Natural killer cell treated with Interleukin-12 subunit alpha and Interleukin-12 subunit beta and Interleukin-15 and Interleukin-18, amount 100 ng/mL, for 72 hours (primary cell): ENCODE measurements around the gene DPYD. TPM values are rescaled to one million over a fixed set of nuclear protein-coding genes. Genes with fewer than 3 reads are reported as not detected.

Experiments
- ATAC-seq, 2 donors: fragments of 150-1000 bp; cut with Tn5 transposase in 1 of 2; sonication (Bioruptor Pico), chemical (Tn5 transposase) in 1 of 2; 2 replicates each; pipeline ENCODE4 v1.10.0; 2021
- DNase-seq: peaks from one replicate; pipeline ENCODE4 v3.0.0; 2022; ENCODE audit warnings: low spot score
- H3K27ac Mint-ChIP-seq, 2 donors: 1 replicate in 1 of 2; 2 replicates in 1 of 2; pipeline ENCODE4 v1.8.0; 2022; ENCODE audit warnings: mixed read lengths in 2 of 2, mild to moderate bottlenecking in 1 of 2, moderate library complexity in 1 of 2
- H3K27me3 Mint-ChIP-seq, 2 donors: 1 replicate in 1 of 2; 2 replicates in 1 of 2; pipeline ENCODE4 v1.8.0; 2022; ENCODE audit warnings: mixed read lengths in 2 of 2
- H3K36me3 Mint-ChIP-seq: one replicate; pipeline ENCODE4 v1.8.0; 2022; ENCODE audit warnings: mixed read lengths
- H3K4me1 Mint-ChIP-seq, 2 donors: 1 replicate in 1 of 2; 2 replicates in 1 of 2; pipeline ENCODE4 v1.8.0; 2022; ENCODE audit warnings: low read depth in 2 of 2, mixed read lengths in 2 of 2, mild to moderate bottlenecking in 1 of 2
- H3K4me3 Mint-ChIP-seq: one replicate; pipeline ENCODE4 v1.8.0; 2022; ENCODE audit warnings: mixed read lengths
- H3K9me3 Mint-ChIP-seq: 2 replicates; pipeline ENCODE4 v1.8.0; 2022; ENCODE audit warnings: mixed read lengths
- total RNA-seq, 2 donors: library from RNA; stranded (reverse); gene quantifications; one replicate each; pipeline ENCODE4 v1.2.3, GENCODE V29; 2022

The DPYD gene
- total RNA-seq, 2 donors from 2014 or later: 33.9 to 34.8 TPM

DNA sequence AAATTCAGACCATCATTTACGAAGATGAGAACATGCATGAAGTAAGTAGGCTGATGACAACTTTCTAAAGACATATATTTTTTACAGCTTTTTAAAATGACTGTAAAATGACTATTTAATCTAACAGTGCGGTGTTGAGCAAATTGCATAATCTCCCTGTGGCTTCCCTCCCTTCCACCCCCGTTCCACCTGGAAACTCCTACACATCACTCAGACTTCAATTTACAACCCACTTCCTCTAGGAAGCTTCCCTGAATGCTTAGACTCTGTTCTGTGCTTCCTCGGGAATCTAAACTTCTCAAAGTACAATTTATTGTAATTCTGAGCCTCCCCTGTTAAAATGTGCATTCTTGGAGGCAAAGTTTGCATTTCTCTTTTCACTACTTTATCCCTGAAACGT lies 354.9 kb downstream of the DPYD start:
- ATAC-seq: no peak
- Mint-ChIP-seq H3K27ac (no peak overlapping the region), H3K27me3 (no peaks in the 10 kb centered on the region), H3K4me3 (no peak overlapping the region), H3K9me3 (no peaks in the 10 kb centered on the region), H3K36me3 (peaks cover 2% of the 10 kb centered on the region), H3K4me1 (peaks cover 0 to under 1% of the 10 kb centered on the region in 2 donors)
- DNase-seq: no peak

GRCh38 chr1:97563926-97564325 lies 356.9 kb downstream of the DPYD start:
- no peak overlapping the region for H3K4me3 Mint-ChIP-seq
- peaks cover 4 to 6% of the 10 kb centered on the region in 2 donors for H3K4me1 Mint-ChIP-seq

GRCh38 chr1:97562081-97562480 lies 358.8 kb downstream of the DPYD start:
- Mint-ChIP-seq H3K4me1 (peaks cover 4 to 6% of the 10 kb centered on the region in 2 donors), H3K36me3 (no peaks in the 10 kb centered on the region), H3K4me3 (no peak overlapping the region), H3K27me3 (no peaks in the 10 kb centered on the region), H3K9me3 (no peaks in the 10 kb centered on the region), H3K27ac (no peak overlapping the region)
- ATAC-seq (no peak), DNase-seq (no peak)

More at GRCh38 chr1:97563926-97564325, 356.9 kb downstream of the DPYD start:
- no peak for ATAC-seq
- no peak for DNase-seq
- Mint-ChIP-seq H3K9me3 (no peaks in the 10 kb centered on the region), H3K36me3 (no peaks in the 10 kb centered on the region), H3K27ac (no peak overlapping the region), H3K27me3 (no peaks in the 10 kb centered on the region)

GRCh38 chr1:97560714-97561113 lies 360.1 kb downstream of the DPYD start:
- no peaks in the 10 kb centered on the region for H3K27me3 Mint-ChIP-seq
- H3K9me3 Mint-ChIP-seq: no peaks in the 10 kb centered on the region
- H3K4me1 Mint-ChIP-seq: peaks cover 4 to 6% of the 10 kb centered on the region in 2 donors
- no peak overlapping the region for H3K4me3 Mint-ChIP-seq
- DNase-seq: no peak
- ATAC-seq: no peak
- H3K27ac Mint-ChIP-seq: no peak overlapping the region
- no peaks in the 10 kb centered on the region for H3K36me3 Mint-ChIP-seq

GRCh38 chr1:97553971-97554370 lies 366.9 kb downstream of the DPYD start:
- no peak for DNase-seq
- Mint-ChIP-seq H3K36me3 (no peaks in the 10 kb centered on the region), H3K4me3 (no peak overlapping the region), H3K9me3 (no peaks in the 10 kb centered on the region), H3K27me3 (no peaks in the 10 kb centered on the region), H3K4me1 (no peaks in the 10 kb centered on the region), H3K27ac (no peak overlapping the region)
- ATAC-seq: no peak

- Mint-ChIP-seq H3K27ac (no peak overlapping the region), H3K27me3 (no peaks in the 10 kb centered on the region), H3K36me3 (no peaks in the 10 kb centered on the region), H3K4me1 (no peaks in the 10 kb centered on the region), H3K4me3 (no peak overlapping the region), H3K9me3 (no peaks in the 10 kb centered on the region)
- DNase-seq: no peak
- no peak for ATAC-seq
These were observed 369.7 kb downstream of the DPYD start for GRCh38 chr1:97551113-97551512.

DNA sequence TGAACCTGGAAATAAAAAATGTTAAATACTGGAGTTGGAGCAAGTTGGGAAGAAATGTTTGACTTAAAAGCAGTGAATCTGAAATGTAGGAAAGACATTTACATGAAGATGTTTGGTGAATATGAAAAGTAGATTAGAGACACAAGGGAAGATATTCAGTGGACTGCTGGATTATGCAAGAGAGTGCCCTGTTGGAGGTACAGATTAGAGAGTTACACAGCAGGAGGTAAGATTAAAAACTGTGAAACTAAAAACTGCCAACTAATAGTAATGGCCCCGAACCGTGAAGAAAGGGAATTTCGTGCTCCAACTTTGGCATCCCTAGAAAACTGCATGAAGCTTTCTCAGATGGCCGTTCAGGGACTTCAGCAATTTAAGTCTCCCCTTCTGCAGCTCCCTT lies 375.4 kb downstream of the DPYD start:
- DNase-seq: no peak
- H3K4me1 Mint-ChIP-seq: no peaks in the 10 kb centered on the region
- no peak overlapping the region for H3K27ac Mint-ChIP-seq
- H3K27me3 Mint-ChIP-seq: no peaks in the 10 kb centered on the region
- ATAC-seq: no peak
- H3K36me3 Mint-ChIP-seq: no peaks in the 10 kb centered on the region
- H3K4me3 Mint-ChIP-seq: no peak overlapping the region
- H3K9me3 Mint-ChIP-seq: no peaks in the 10 kb centered on the region

DNA sequence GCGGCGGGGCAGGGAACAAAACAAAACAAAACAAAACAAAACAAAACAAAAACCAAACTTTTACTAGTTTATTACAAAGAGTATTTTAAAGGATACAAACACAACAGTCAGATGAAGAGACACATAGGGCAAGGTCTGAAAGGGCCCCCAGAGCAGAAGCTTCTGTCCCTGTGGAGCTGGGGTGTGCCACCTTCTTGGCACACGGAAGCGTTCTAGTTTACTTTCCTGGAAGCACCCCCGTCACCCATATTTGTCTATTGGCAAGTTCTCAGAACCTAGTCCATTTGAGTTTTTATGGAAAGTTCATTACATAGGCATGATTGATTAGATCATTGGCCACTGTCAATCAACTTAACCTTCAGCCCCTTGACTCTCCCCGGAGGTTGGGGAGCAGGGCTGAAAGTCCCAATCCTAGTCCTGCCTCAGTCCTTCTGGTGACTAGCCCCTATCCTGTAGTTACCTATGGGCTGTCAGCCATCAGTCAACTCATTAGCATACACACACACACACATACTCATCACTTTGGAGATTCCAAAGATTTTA lies 380.4 kb downstream of the DPYD start:
- no peak overlapping the region for H3K27ac Mint-ChIP-seq
- H3K9me3 Mint-ChIP-seq: no peaks in the 10 kb centered on the region
- DNase-seq (no peak), ATAC-seq (no peak)
- no peak overlapping the region for H3K4me3 Mint-ChIP-seq
- H3K4me1 Mint-ChIP-seq: peaks cover 7 to 10% of the 10 kb centered on the region in 2 donors
- H3K27me3 Mint-ChIP-seq: no peaks in the 10 kb centered on the region
- no peaks in the 10 kb centered on the region for H3K36me3 Mint-ChIP-seq

GRCh38 chr1:97538113-97538512 lies 382.7 kb downstream of the DPYD start:
- H3K27ac Mint-ChIP-seq: peak overlapping the region; percentile 28 to 35
- no peaks in the 10 kb centered on the region for H3K9me3 Mint-ChIP-seq
- H3K4me3 Mint-ChIP-seq: no peak overlapping the region
- ATAC-seq (no peak), DNase-seq (no peak)
- H3K4me1 Mint-ChIP-seq: peaks cover 7 to 10% of the 10 kb centered on the region in 2 donors
- H3K27me3 Mint-ChIP-seq: no peaks in the 10 kb centered on the region
- no peaks in the 10 kb centered on the region for H3K36me3 Mint-ChIP-seq

DNA sequence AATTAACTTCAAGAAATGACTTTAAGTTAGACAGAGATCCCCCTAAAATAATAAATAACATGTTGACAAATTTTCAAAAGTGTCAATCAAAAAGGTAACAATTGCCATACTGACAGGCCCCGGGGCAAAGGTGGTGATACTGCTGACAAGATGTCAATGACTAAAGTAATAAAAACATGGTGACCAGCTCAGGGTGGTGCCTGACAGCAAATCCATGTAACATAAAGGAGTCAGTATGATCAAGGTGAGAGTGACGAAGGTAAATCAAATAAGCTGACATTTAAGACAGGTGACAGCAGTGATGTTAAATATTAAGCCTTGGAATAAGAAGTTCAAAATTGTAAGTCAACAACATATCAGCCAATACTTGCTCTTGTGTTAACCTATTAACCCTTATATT lies 387.5 kb downstream of the DPYD start:
- H3K9me3 Mint-ChIP-seq: no peaks in the 10 kb centered on the region
- ATAC-seq (no peak), DNase-seq (no peak)
- no peak overlapping the region for H3K27ac Mint-ChIP-seq
- H3K27me3 Mint-ChIP-seq: no peaks in the 10 kb centered on the region
- H3K4me3 Mint-ChIP-seq: no peak overlapping the region
- peaks cover 4 to 9% of the 10 kb centered on the region in 2 donors for H3K4me1 Mint-ChIP-seq
- H3K36me3 Mint-ChIP-seq: no peaks in the 10 kb centered on the region

GRCh38 chr1:97529600-97529999 lies 391.2 kb downstream of the DPYD start:
- DNase-seq (no peak), ATAC-seq (no peak)
- Mint-ChIP-seq H3K36me3 (no peaks in the 10 kb centered on the region), H3K27ac (no peak overlapping the region), H3K9me3 (no peaks in the 10 kb centered on the region), H3K4me3 (no peak overlapping the region), H3K4me1 (no peaks in the 10 kb centered on the region), H3K27me3 (no peaks in the 10 kb centered on the region)

- Mint-ChIP-seq H3K36me3 (peaks cover 19% of the 10 kb centered on the region), H3K9me3 (peaks cover 8% of the 10 kb centered on the region), H3K27me3 (no peaks in the 10 kb centered on the region), H3K27ac (no peak overlapping the region), H3K4me3 (no peak overlapping the region), H3K4me1 (peaks cover 0 to 4% of the 10 kb centered on the region in 2 donors)
- DNase-seq (no peak), ATAC-seq (no peak)
These were observed 396.6 kb downstream of the DPYD start for GRCh38 chr1:97524211-97524610.

GRCh38 chr1:97516588-97516987 lies 404.2 kb downstream of the DPYD start:
- H3K9me3 Mint-ChIP-seq: peaks cover 7% of the 10 kb centered on the region
- peaks cover 13% of the 10 kb centered on the region for H3K36me3 Mint-ChIP-seq
- ATAC-seq (no peak), DNase-seq (no peak)
- peaks cover 0 to 4% of the 10 kb centered on the region in 2 donors for H3K4me1 Mint-ChIP-seq
- H3K4me3 Mint-ChIP-seq: no peak overlapping the region
- H3K27me3 Mint-ChIP-seq: no peaks in the 10 kb centered on the region
- H3K27ac Mint-ChIP-seq: no peak overlapping the region

DNA sequence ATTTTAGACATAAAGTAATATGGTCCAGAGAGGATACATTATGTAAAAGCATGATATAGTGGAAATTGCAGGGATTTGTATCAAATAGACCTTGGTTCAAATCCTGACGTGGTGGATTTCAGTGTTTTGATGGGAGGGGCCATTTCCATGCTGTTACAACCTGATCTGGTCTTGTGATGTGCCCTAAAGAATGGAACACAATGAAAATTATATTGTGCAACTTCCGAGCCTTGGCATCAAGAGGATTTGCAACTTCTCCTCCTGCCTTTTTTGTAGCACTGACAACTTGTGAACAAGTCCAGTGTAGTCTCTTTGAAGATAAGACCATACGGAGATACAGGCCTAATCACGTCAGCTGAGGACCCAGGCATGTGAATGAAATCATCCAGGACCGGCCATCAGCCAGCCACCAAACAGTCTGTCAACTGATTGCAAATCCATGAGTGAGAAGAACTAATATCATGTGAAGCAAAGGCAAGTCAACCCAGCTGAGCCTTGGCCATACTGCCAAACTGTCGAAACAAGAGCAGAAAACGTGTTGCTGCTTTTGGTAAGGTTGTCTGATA lies 412.1 kb downstream of the DPYD start:
- Mint-ChIP-seq H3K27ac (no peak overlapping the region), H3K27me3 (no peaks in the 10 kb centered on the region), H3K4me1 (peaks cover 4 to 5% of the 10 kb centered on the region in 2 donors), H3K36me3 (no peaks in the 10 kb centered on the region), H3K4me3 (no peak overlapping the region), H3K9me3 (peaks cover 4% of the 10 kb centered on the region)
- ATAC-seq (no peak), DNase-seq (no peak)

GRCh38 chr1:97507863-97508262 lies 413.0 kb downstream of the DPYD start:
- H3K4me3 Mint-ChIP-seq: no peak overlapping the region
- H3K27me3 Mint-ChIP-seq: no peaks in the 10 kb centered on the region
- H3K27ac Mint-ChIP-seq: no peak overlapping the region

More at GRCh38 chr1:97507863-97508262, 413.0 kb downstream of the DPYD start:
- ATAC-seq (no peak), DNase-seq (no peak)
- Mint-ChIP-seq H3K36me3 (no peaks in the 10 kb centered on the region), H3K4me1 (peaks cover 4 to 5% of the 10 kb centered on the region in 2 donors), H3K9me3 (peaks cover 4% of the 10 kb centered on the region)
